ENCODE measurements around the gene CCNY. TPM values are rescaled to one million over a fixed set of nuclear protein-coding genes. Genes with fewer than 3 reads are reported as not detected.

CCNY gene
- total RNA-seq, 1 experiment from 2014 or later: 122 TPM

DNA sequence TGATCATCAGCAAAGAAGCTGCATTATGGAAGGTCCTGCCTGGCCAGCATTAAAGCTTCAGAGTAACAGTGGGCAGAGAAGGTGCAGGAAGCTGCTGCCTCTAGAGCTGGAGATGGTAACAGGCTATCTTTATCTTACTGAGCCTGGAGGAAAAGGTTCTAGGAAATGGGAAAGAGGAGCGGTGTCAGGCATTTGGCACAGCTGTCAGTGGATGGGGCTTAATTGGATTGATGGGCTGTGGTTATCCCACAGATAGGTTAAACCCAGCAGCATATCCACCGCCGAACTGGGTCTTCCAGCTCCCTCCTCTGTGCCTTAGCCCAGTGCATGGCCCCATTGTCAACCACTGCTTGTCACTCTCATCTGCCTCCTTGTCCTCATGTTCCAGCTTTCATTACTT, 127.6 kb downstream of the CCNY start:
- no peaks in the 10 kb centered on the region for H3K36me3 ChIP-seq (ENCODE audit: control insufficient read depth, insufficient read depth, low read length)
- Mint-ChIP-seq H3K4me3 (ENCODE audit: unreplicated experiment) (no peak overlapping the region), H3K9me3 (ENCODE audit: unreplicated experiment) (no peaks in the 10 kb centered on the region), H3K4me1 (ENCODE audit: low read depth, unreplicated experiment) (peaks cover 14% of the 10 kb centered on the region), H3K36me3 (ENCODE audit: insufficient read depth, unreplicated experiment) (peaks cover 5% of the 10 kb centered on the region), H3K27me3 (ENCODE audit: insufficient read depth, unreplicated experiment) (no peaks in the 10 kb centered on the region), H3K27ac (ENCODE audit: unreplicated experiment) (no peak overlapping the region)
- H3K4me3 ChIP-seq (ENCODE audit: low read depth, low read length): no peak overlapping the region
- no TSS peak for BruUV-seq (replicated peaks)
- CTCF ChIA-PET: no interaction called here
- POLR2A ChIA-PET: no interaction called here
- TF ChIP-seq, protein P1, sequence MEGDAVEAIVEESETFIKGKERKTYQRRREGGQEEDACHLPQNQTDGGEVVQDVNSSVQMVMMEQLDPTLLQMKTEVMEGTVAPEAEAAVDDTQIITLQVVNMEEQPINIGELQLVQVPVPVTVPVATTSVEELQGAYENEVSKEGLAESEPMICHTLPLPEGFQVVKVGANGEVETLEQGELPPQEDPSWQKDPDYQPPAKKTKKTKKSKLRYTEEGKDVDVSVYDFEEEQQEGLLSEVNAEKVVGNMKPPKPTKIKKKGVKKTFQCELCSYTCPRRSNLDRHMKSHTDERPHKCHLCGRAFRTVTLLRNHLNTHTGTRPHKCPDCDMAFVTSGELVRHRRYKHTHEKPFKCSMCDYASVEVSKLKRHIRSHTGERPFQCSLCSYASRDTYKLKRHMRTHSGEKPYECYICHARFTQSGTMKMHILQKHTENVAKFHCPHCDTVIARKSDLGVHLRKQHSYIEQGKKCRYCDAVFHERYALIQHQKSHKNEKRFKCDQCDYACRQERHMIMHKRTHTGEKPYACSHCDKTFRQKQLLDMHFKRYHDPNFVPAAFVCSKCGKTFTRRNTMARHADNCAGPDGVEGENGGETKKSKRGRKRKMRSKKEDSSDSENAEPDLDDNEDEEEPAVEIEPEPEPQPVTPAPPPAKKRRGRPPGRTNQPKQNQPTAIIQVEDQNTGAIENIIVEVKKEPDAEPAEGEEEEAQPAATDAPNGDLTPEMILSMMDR (IDR thresholded peaks at IDR 0.05; ENCODE audit: insufficient read depth in 1 of 2, low read depth in 1 of 2, low read length in 1 of 2, severe bottlenecking in 1 of 2, unreplicated experiment in 1 of 2): no peak
- no peaks in the 10 kb centered on the region for H3K27me3 ChIP-seq (replicated peaks; ENCODE audit: control insufficient read depth, insufficient read depth, low read length)
- intact Hi-C loops (cut with micrococcal nuclease; ENCODE audit: unreplicated experiment): no loop called here
- H3K4me1 ChIP-seq: no peaks in the 10 kb centered on the region
- no peaks in the 10 kb centered on the region for H3K9me3 ChIP-seq
- no peak for DNase-seq

DNA sequence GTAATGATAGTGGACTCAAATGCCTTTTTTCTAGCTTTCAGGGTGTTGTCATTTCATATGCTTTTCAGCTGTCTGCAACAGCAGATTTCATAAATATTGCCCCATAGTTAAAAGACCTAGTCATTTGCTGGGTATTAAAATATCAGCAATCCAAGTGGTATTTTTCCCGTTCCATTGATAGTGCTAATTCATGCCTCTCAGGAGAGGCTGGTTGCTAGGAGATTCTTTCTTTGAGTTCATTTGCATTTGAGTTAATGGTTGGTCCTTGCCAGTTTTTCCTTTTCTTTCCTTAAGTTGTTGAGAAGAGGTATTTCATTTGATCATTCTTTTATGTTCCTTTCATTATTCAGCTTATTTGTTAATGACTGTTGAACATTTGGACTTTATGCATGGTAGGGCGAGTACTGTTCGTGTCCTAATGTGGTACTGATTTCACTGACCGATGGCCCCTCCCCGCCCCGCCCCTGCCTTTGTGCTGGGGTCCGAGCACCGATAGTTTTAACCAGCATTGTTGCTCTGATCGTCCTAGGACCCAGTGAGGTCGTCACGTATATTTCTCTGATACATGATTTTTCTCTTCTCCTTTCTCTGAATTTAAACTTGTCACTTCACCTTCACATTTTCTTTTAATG, 128.6 kb downstream of the CCNY start:
- Histone ChIP-seq H3K4me1 (no peaks in the 10 kb centered on the region), H3K27me3 (replicated peaks; ENCODE audit: control insufficient read depth, insufficient read depth, low read length) (no peaks in the 10 kb centered on the region), H3K4me3 (ENCODE audit: low read depth, low read length) (no peak overlapping the region), H3K9me3 (no peaks in the 10 kb centered on the region), H3K36me3 (ENCODE audit: control insufficient read depth, insufficient read depth, low read length) (no peaks in the 10 kb centered on the region)
- BruUV-seq (replicated peaks): no TSS peak
- Mint-ChIP-seq H3K27me3 (ENCODE audit: insufficient read depth, unreplicated experiment) (no peaks in the 10 kb centered on the region), H3K36me3 (ENCODE audit: insufficient read depth, unreplicated experiment) (no peaks in the 10 kb centered on the region), H3K4me3 (ENCODE audit: unreplicated experiment) (no peak overlapping the region), H3K27ac (ENCODE audit: unreplicated experiment) (no peak overlapping the region), H3K9me3 (ENCODE audit: unreplicated experiment) (no peaks in the 10 kb centered on the region), H3K4me1 (ENCODE audit: low read depth, unreplicated experiment) (peaks cover 23% of the 10 kb centered on the region)
- CTCF ChIA-PET: no interaction called here
- POLR2A ChIA-PET: no interaction called here
- TF ChIP-seq, protein P1 (IDR thresholded peaks at IDR 0.05; ENCODE audit: insufficient read depth in 1 of 2, low read depth in 1 of 2, low read length in 1 of 2, severe bottlenecking in 1 of 2, unreplicated experiment in 1 of 2): no peak
- DNase-seq: no peak
- intact Hi-C loops (cut with micrococcal nuclease; ENCODE audit: unreplicated experiment): no loop called here

DNA sequence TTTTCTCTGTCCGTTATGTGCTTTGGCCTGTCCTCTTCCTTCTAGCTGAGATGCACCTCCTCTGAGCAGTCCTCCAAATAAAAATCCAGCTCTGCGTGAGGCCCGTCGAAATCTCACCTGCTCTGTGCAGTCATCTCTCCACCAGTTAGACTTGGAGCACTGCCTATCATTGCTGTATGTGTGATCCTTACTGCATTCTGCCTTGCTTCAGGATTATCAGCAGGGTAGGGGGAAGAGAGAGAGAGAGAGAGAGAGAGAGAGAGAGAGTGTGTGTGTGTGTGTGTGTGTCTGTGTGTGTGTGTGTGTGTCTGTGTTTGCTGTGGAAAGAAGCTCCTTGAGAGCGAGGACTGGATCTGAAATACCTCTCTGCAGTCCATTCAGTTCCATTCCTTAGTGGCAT, 129.4 kb downstream of the CCNY start:
- CTCF ChIA-PET: no interaction called here

More for the DNA sequence above, 129.4 kb downstream of the CCNY start:
- Mint-ChIP-seq H3K36me3 (ENCODE audit: insufficient read depth, unreplicated experiment) (no peaks in the 10 kb centered on the region), H3K4me3 (ENCODE audit: unreplicated experiment) (no peak overlapping the region), H3K4me1 (ENCODE audit: low read depth, unreplicated experiment) (peaks cover 28% of the 10 kb centered on the region), H3K27me3 (ENCODE audit: insufficient read depth, unreplicated experiment) (no peaks in the 10 kb centered on the region), H3K27ac (ENCODE audit: unreplicated experiment) (no peak overlapping the region), H3K9me3 (ENCODE audit: unreplicated experiment) (no peaks in the 10 kb centered on the region)
- Histone ChIP-seq H3K4me3 (ENCODE audit: low read depth, low read length) (no peak overlapping the region), H3K4me1 (no peaks in the 10 kb centered on the region), H3K9me3 (no peaks in the 10 kb centered on the region), H3K36me3 (ENCODE audit: control insufficient read depth, insufficient read depth, low read length) (no peaks in the 10 kb centered on the region), H3K27me3 (replicated peaks; ENCODE audit: control insufficient read depth, insufficient read depth, low read length) (no peaks in the 10 kb centered on the region)
- intact Hi-C loops (cut with micrococcal nuclease; ENCODE audit: unreplicated experiment): no loop called here
- DNase-seq: no peak
- BruUV-seq (replicated peaks): no TSS peak
- POLR2A ChIA-PET: no interaction called here
- TF ChIP-seq, protein P1 (IDR thresholded peaks at IDR 0.05; ENCODE audit: insufficient read depth in 1 of 2, low read depth in 1 of 2, low read length in 1 of 2, severe bottlenecking in 1 of 2, unreplicated experiment in 1 of 2): no peak

All from Caco-2 (cell line).